Stimulated activated effector memory CD8-positive, alpha-beta T cell treated with anti-CD3 and anti-CD28 coated beads, Interleukin-12 subunit alpha, Interleukin-12 subunit beta, amount 100 ng/mL, for 72 hours (primary cell): Measurements from ENCODE around the gene DNAH10.
"Not testable (repeated sequence)": the region's sequence is repeated elsewhere in the genome, so short reads cannot be mapped to it uniquely, and the experiment has no call there.

Experiments used
- ATAC-seq: fragments of 150-1000 bp; cut with Tn5 transposase; 2 replicates; pipeline ENCODE4 v1.10.0; 2021
- DNase-seq, 2 donors: peaks; one replicate each; pipeline ENCODE4 v3.0.0; 2021 to 2022; ENCODE audit warnings: low spot score in 2 of 2
- H3K27ac Mint-ChIP-seq: one replicate; pipeline ENCODE4 v1.8.0; 2022; ENCODE audit warnings: mild to moderate bottlenecking, mixed read lengths
- H3K36me3 Mint-ChIP-seq: one replicate; pipeline ENCODE4 v1.8.0; 2022; ENCODE audit warnings: mild to moderate bottlenecking, mixed read lengths
- H3K4me1 Mint-ChIP-seq: one replicate; pipeline ENCODE4 v1.8.0; 2022; ENCODE audit warnings: mixed read lengths
- H3K4me3 Mint-ChIP-seq: one replicate; pipeline ENCODE4 v1.8.0; 2022; ENCODE audit warnings: mild to moderate bottlenecking, mixed read lengths
- H3K9me3 Mint-ChIP-seq: one replicate; pipeline ENCODE4 v1.8.0; 2022; ENCODE audit warnings: mixed read lengths

The DNAH10 gene

GRCh38 chr12:123941624-123942237 is 179.6 kb downstream of the DNAH10 start:
- peak overlapping the region; percentile 43 for H3K27ac Mint-ChIP-seq
- ATAC-seq (no peak), DNase-seq (no peak)
- no peak overlapping the region for H3K4me3 Mint-ChIP-seq
- H3K36me3 Mint-ChIP-seq, result peaks cover 23% of the 10 kb centered on the region
- H3K4me1 Mint-ChIP-seq, result peaks cover 32% of the 10 kb centered on the region
- no peaks in the 10 kb centered on the region for H3K9me3 Mint-ChIP-seq

GRCh38 chr12:123942238-123942653 is 180.1 kb downstream of the DNAH10 start:
- no peak for DNase-seq
- Mint-ChIP-seq H3K4me1 (peaks cover 30% of the 10 kb centered on the region), H3K4me3 (no peak overlapping the region), H3K9me3 (no peaks in the 10 kb centered on the region), H3K36me3 (peaks cover 23% of the 10 kb centered on the region), H3K27ac (no peak overlapping the region)
- ATAC-seq, result no peak

DNA sequence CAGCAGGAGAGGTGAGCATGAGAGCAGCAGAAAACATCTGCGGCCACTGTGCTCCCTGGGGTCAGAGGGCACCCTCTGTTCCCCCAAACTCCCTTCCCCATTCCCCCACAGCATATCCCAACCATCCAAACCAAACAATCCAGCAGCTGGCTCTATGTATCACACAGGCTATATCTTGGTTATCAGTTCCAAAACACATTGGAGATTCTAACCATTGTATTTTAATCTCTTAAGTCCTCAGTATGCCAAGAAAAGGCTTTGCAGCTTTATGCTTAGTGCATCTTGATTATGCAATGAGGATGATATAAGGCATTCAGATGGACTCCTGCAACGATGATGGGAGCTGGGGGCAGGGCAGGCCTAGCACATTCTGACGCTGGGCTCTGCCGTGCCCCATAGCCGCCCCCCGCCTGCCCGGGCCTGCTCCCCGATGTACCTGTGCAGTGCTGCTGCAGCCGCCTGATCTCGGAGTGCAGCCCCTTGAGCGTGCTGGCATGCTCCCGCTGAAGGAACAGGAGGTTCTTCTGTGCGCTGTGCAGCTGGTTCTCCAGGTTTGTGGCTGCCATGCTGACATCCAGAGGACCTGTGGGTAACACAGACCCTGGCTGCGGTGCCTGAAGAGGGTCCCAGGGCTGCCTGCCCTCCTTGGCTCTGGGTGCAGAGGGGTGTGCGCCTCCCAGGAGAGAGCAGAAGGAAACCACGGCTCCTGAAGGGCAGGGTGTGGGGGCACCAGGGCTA is 181.0 kb downstream of the DNAH10 start:
- DNase-seq, result no peak
- peaks cover 22% of the 10 kb centered on the region for H3K4me1 Mint-ChIP-seq
- H3K36me3 Mint-ChIP-seq, result peaks cover 23% of the 10 kb centered on the region
- no peak for ATAC-seq
- peak overlapping the region; percentile 23 for H3K27ac Mint-ChIP-seq
- no peaks in the 10 kb centered on the region for H3K9me3 Mint-ChIP-seq
- H3K4me3 Mint-ChIP-seq, result no peak overlapping the region

DNA sequence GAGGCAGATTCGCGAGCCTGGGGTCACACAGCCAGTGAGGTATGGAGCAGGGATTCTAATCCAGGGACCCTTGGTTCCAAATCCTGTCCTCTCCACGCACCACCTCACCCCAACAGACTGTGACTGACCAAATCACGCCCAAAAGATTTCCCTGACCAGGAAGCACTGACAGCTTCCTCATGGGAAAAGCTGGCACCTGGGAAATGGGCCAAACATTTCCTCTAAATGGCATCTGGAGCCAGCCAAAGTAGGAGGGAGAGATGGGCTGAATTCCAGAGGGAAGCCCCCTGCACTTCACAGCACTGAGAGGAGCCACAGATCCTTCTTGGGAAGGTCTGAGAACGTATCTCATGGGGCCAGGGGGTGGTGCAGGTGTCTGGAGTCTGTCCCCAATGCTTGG is 181.7 kb downstream of the DNAH10 start:
- Mint-ChIP-seq H3K4me1 (peaks cover 18% of the 10 kb centered on the region), H3K4me3 (no peak overlapping the region), H3K9me3 (no peaks in the 10 kb centered on the region), H3K36me3 (peaks cover 23% of the 10 kb centered on the region), H3K27ac (peak overlapping the region; percentile 23)
- DNase-seq (no peak), ATAC-seq (no peak)

DNA sequence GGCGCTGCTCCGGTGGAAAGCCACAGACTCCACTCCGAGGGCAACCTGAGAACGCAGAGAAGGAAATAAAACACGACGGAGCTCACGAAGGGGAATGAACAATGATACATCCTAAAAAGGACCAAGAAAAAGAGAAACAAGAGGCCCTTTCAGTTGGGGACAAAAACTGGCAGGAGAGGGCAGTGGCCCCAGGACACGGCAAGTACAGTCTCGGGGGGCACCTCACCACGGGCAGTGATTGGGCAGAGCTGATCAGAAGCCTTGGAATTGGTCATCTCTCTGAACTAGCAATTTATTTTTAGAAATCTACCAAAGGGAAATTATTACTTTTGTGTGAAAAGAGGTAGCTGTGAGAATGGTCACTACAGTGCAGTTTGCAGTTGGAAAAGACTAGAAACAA is 182.6 kb downstream of the DNAH10 start:
- ATAC-seq (no peak), DNase-seq (no peak)
- Mint-ChIP-seq H3K4me3 (no peak overlapping the region), H3K36me3 (peaks cover 23% of the 10 kb centered on the region), H3K27ac (no peak overlapping the region), H3K4me1 (peaks cover 15% of the 10 kb centered on the region), H3K9me3 (no peaks in the 10 kb centered on the region)

DNA sequence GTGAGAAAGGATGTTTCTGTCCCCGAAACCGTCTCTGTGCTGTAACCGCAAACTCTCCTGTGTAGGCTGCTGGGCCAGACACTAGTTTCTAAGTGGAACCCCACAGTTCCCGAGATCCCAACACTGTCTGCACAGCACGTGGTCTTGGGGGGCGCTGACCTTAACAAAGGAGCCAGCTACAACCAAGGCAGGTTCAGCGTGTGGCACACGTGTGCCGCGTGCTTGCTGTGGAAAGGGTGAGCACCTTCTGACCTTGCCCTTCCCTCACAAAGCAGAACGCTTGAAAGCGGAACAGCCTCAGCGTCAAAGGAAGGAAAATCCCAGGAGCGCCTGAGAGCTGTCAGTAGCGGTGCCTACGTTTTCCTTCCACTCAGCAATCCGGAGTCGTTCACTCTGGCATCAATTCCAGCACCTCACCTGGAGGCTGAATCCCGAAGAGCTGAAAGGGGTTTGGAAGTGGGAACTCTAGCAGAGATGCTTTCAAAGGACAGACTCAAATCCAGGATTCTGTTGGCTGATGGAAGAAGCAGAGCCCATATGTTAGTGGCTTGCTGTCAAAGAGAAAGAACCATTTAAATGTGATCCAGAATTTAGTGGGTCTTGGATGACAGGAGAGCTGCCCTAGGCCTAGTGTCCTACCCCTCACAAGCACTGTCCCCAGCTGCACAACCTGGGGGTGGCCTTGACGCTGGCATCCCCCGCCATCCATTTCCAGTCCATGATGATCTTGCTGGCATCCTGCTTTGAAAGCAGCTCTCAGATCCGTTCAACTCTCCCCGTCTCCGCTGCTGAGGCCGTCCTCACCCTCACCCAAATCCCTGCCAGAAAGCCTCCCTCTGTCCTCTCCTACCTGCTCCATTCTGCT is 183.4 kb downstream of the DNAH10 start:
- Mint-ChIP-seq H3K4me3 (no peak overlapping the region), H3K36me3 (peaks cover 19% of the 10 kb centered on the region), H3K27ac (peak overlapping the region; percentile 48), H3K9me3 (no peaks in the 10 kb centered on the region), H3K4me1 (peaks cover 11% of the 10 kb centered on the region)
- DNase-seq (no peak), ATAC-seq (no peak)

DNA sequence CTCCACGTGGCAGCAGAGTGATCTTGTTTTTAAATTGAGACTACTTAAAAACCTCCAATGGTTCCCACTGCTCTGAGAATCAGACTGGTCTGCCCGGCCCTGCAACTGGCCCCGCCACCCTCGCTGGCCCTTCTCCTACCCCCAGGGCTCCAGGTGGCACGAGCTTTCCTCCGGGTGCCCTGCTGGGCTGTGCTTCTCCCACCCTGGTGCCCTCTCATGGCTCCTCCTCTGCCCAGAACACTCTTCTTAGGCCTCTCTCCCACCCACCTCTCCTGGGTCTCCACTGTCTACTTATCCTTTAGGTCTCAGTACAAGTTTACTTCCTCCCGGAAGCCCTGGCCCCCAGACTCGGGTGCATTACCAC is 184.0 kb downstream of the DNAH10 start:
- no peak for DNase-seq
- H3K27ac Mint-ChIP-seq, result peak overlapping the region; percentile 48
- H3K4me1 Mint-ChIP-seq, result peaks cover 11% of the 10 kb centered on the region
- H3K36me3 Mint-ChIP-seq, result peaks cover 16% of the 10 kb centered on the region
- H3K4me3 Mint-ChIP-seq, result no peak overlapping the region
- no peaks in the 10 kb centered on the region for H3K9me3 Mint-ChIP-seq
- no peak for ATAC-seq

- H3K9me3 Mint-ChIP-seq, DNase-seq, ATAC-seq, H3K4me3 Mint-ChIP-seq: not testable (repeated sequence)
- Mint-ChIP-seq H3K27ac (peak overlapping the region; percentile 48), H3K4me1 (peaks cover 11% of the 10 kb centered on the region), H3K36me3 (peaks cover 15% of the 10 kb centered on the region)
Observed at GRCh38 chr12:123946516-123947505, 184.7 kb downstream of the DNAH10 start.

GRCh38 chr12:123947531-123947930 is 185.4 kb downstream of the DNAH10 start:
- H3K4me1 Mint-ChIP-seq, result peaks cover 11% of the 10 kb centered on the region
- DNase-seq, H3K27ac Mint-ChIP-seq, H3K36me3 Mint-ChIP-seq, H3K4me3 Mint-ChIP-seq, H3K9me3 Mint-ChIP-seq, ATAC-seq: not testable (repeated sequence)

- Mint-ChIP-seq H3K4me3 (no peak overlapping the region), H3K9me3 (no peaks in the 10 kb centered on the region), H3K4me1 (peaks cover 11% of the 10 kb centered on the region), H3K27ac (no peak overlapping the region), H3K36me3 (peaks cover 6% of the 10 kb centered on the region)
- DNase-seq, result no peak
- no peak for ATAC-seq
Observed at GRCh38 chr12:123948401-123948795, 186.3 kb downstream of the DNAH10 start.

- Mint-ChIP-seq H3K36me3 (peaks cover 6% of the 10 kb centered on the region), H3K27ac (no peak overlapping the region), H3K9me3 (no peaks in the 10 kb centered on the region), H3K4me3 (no peak overlapping the region), H3K4me1 (peaks cover 11% of the 10 kb centered on the region)
- no peak for DNase-seq
- no peak for ATAC-seq
Observed at GRCh38 chr12:123948796-123949769, 187.0 kb downstream of the DNAH10 start.

GRCh38 chr12:123949770-123950165 is 187.7 kb downstream of the DNAH10 start:
- H3K4me3 Mint-ChIP-seq, result no peak overlapping the region
- H3K9me3 Mint-ChIP-seq, result no peaks in the 10 kb centered on the region
- no peak overlapping the region for H3K27ac Mint-ChIP-seq
- DNase-seq, result no peak
- ATAC-seq, result no peak
- H3K36me3 Mint-ChIP-seq, result peaks cover under 1% of the 10 kb centered on the region
- peaks cover 6% of the 10 kb centered on the region for H3K4me1 Mint-ChIP-seq

DNA sequence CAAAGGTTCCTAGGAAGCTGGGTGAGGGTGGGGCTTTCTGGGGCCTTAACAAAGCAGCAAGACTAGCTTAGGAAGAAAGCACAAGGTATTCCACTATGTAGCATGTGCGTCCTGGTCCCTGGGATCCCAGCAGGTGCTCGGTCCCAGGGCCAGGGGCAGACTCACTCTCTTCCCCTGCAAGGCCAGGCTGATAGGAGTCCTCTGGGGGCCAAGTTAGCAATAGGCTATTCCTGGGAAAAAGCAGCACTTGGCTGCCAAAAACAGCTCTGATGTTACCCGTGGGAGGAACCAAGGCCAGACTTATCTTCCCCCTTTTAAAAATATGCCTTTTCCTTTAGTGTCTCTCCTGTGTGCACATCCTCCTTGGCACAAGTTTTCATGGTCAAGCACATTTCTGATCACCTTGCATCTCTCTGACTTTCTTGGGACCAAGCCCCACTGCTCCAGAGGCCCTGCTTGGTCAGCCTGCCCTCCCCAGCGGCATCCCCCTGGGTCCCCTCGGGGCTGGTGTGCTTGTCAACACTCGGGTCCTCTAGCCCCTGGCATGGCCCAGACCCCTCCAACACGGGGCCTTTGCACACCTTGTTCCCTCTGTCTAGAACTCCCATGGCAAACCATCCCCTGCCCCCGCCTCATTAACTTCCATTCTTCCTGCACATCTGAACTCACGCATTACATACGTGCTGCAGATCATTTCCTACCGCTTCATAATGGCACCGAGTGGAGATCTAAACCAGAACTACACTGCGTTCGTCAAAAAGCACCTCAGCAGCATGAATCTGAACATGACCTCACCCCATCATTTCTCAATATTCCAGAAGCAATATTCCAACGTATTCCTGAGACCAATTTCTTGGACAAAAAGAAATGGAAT is 188.6 kb downstream of the DNAH10 start:
- Mint-ChIP-seq H3K9me3 (no peaks in the 10 kb centered on the region), H3K36me3 (no peaks in the 10 kb centered on the region), H3K27ac (no peak overlapping the region), H3K4me1 (peaks cover 6% of the 10 kb centered on the region), H3K4me3 (no peak overlapping the region)
- DNase-seq (no peak), ATAC-seq (no peak)
